Neuronal stem cell (in vitro differentiated cells): ENCODE results near the gene PAM16.

Experiments
- DNase-seq: peaks from one replicate; pipeline ENCODE4 v3.0.0-alpha.2; 2013; ENCODE audit warnings: low spot score
- H2AFZ ChIP-seq: one replicate; pipeline ENCODE4 v1.6.1; 2013; ENCODE audit warnings: mild to moderate bottlenecking, low read length, inconsistent platforms
- H2AK5ac ChIP-seq: 2 replicates; pipeline ENCODE4 v1.6.1; 2013; ENCODE audit warnings: low read depth, mild to moderate bottlenecking, inconsistent platforms, low read length, moderate library complexity, mixed read lengths
- H2BK120ac ChIP-seq: 2 replicates; pipeline ENCODE4 v1.6.1; 2013; ENCODE audit warnings: low read depth, mild to moderate bottlenecking, inconsistent platforms, low read length, moderate library complexity, mixed read lengths
- H2BK12ac ChIP-seq: one replicate; pipeline ENCODE4 v1.6.1; 2013; ENCODE audit warnings: low read length, inconsistent platforms
- H2BK15ac ChIP-seq: 2 replicates; pipeline ENCODE4 v1.6.1; 2013; ENCODE audit warnings: mild to moderate bottlenecking, low read length, inconsistent platforms, mixed read lengths
- H2BK5ac ChIP-seq: one replicate; pipeline ENCODE4 v1.6.1; 2013; ENCODE audit warnings: inconsistent platforms, mild to moderate bottlenecking, low read length, moderate library complexity
- H3K14ac ChIP-seq: one replicate; pipeline ENCODE4 v1.6.1; 2013; ENCODE audit warnings: low read length, inconsistent platforms
- H3K18ac ChIP-seq: 2 replicates; pipeline ENCODE4 v1.6.1; 2013; ENCODE audit warnings: low read length, inconsistent platforms
- H3K23ac ChIP-seq: 2 replicates; pipeline ENCODE4 v1.6.1; 2013; ENCODE audit warnings: low read depth, mild to moderate bottlenecking, mixed read lengths, low read length, inconsistent platforms; ENCODE audit not compliant: poor library complexity
- H3K27ac ChIP-seq: replicated peaks from 3 replicates; pipeline ENCODE4 v1.5.1; 2013; ENCODE audit warnings: low read length, inconsistent platforms
- H3K27me3 ChIP-seq, 3 experiments: 2 replicates each; pipeline ENCODE4 v1.6.1; 2013; ENCODE audit warnings: low read length in 3 of 3, mild to moderate bottlenecking in 2 of 3, inconsistent platforms in 1 of 3, low read depth in 1 of 3, mixed read lengths in 1 of 3, moderate library complexity in 1 of 3; ENCODE audit not compliant: control insufficient read depth in 3 of 3, insufficient read depth in 3 of 3
- H3K36me3 ChIP-seq, 2 donors: replicated peaks in 1 of 2; 2 replicates each; pipeline ENCODE4 v1.6.1; 2013; ENCODE audit warnings: low read length in 2 of 2; ENCODE audit not compliant: control insufficient read depth in 2 of 2, insufficient read depth in 2 of 2
- H3K4ac ChIP-seq: 2 replicates; pipeline ENCODE4 v1.6.1; 2013; ENCODE audit warnings: inconsistent platforms, mild to moderate bottlenecking, low read length, moderate library complexity
- H3K4me1 ChIP-seq, 2 donors: 1 replicate in 1 of 2; 2 replicates in 1 of 2; pipeline ENCODE4 v1.6.1; 2013; ENCODE audit warnings: low read length in 2 of 2, low read depth in 1 of 2; ENCODE audit not compliant: control insufficient read depth in 2 of 2, insufficient read depth in 1 of 2
- H3K4me2 ChIP-seq: one replicate; pipeline ENCODE4 v1.6.1; 2013; ENCODE audit warnings: mild to moderate bottlenecking, low read length, inconsistent platforms; ENCODE audit not compliant: insufficient read depth, poor library complexity, severe bottlenecking
- H3K4me3 ChIP-seq, 2 donors: 2 replicates each; pipeline ENCODE4 v1.5.1; 2013; ENCODE audit warnings: low read length in 2 of 2, mild to moderate bottlenecking in 2 of 2, inconsistent platforms in 1 of 2, moderate library complexity in 1 of 2
- H3K79me1 ChIP-seq: one replicate; pipeline ENCODE4 v1.6.1; 2013; ENCODE audit warnings: low read depth, mild to moderate bottlenecking, inconsistent platforms, low read length, moderate library complexity
- H3K9ac ChIP-seq: one replicate; pipeline ENCODE4 v1.6.1; 2013; ENCODE audit warnings: mild to moderate bottlenecking, low read depth, low read length, inconsistent platforms; ENCODE audit not compliant: poor library complexity
- H3K9me3 ChIP-seq, 2 donors: replicated peaks in 1 of 2; 2 replicates each; pipeline versions ENCODE3 to v1.6.1; 2013; ENCODE audit warnings: low read length in 2 of 2, mild to moderate bottlenecking in 2 of 2, inconsistent platforms in 1 of 2, low read depth in 1 of 2, mixed read lengths in 1 of 2, moderate library complexity in 1 of 2; ENCODE audit not compliant: control insufficient read depth in 2 of 2, insufficient read depth in 1 of 2
- H4K8ac ChIP-seq: one replicate; pipeline ENCODE4 v1.6.1; 2013; ENCODE audit warnings: low read depth, mild to moderate bottlenecking, inconsistent platforms, low read length, moderate library complexity
- H4K91ac ChIP-seq: one replicate; pipeline ENCODE4 v1.6.1; 2013; ENCODE audit warnings: low read length, low read depth, mild to moderate bottlenecking, inconsistent platforms; ENCODE audit not compliant: poor library complexity
- WGBS, 2 donors: extraction: QIAGEN DNeasy Blood & Tissue Kit; methylation state at CpG; one replicate each; pipeline ENCODE4 v1.1.7; 2013; ENCODE audit warnings: missing lambda C conversion rate in 2 of 2, mixed read lengths in 1 of 2; ENCODE audit not compliant: insufficient read length in 2 of 2, insufficient replicate concordance in 1 of 2; ENCODE audit errors: extremely low coverage in 2 of 2; 5-methylcytosine and 5-hydroxymethylcytosine counted together

PAM16 gene

GRCh38 chr16:4306470-4307214 is 44.5 kb downstream of the PAM16 start:
- Histone ChIP-seq H3K27ac (no peak overlapping the region), H3K18ac (no peak overlapping the region), H4K91ac (no peak overlapping the region), H3K4me3 (peak overlapping the region; percentile 45 to 86), H3K23ac (no peak overlapping the region), H4K8ac (no peak overlapping the region), H3K79me1 (no peaks in the 10 kb centered on the region), H2BK120ac (no peak overlapping the region), H3K4ac (no peak overlapping the region), H3K14ac (no peak overlapping the region), H2BK15ac (no peak overlapping the region), H2BK12ac (no peak overlapping the region), H3K4me2 (peak overlapping the region; percentile 38), H3K4me1 (peaks cover 14 to 24% of the 10 kb centered on the region in 2 donors), H3K9ac (peak overlapping the region; percentile 53), H3K27me3 (no peaks in the 10 kb centered on the region), H2AK5ac (peak overlapping the region; percentile 7), H2BK5ac (peak overlapping the region; percentile 30), H2AFZ (peak overlapping the region; percentile 89), H3K9me3 (no peaks in the 10 kb centered on the region), H3K36me3 (no peaks in the 10 kb centered on the region)
- WGBS, 2 donors, result no CpG with 5 or more reads among the region's 16 CpGs
- no peak for DNase-seq

GRCh38 chr16:4303973-4304372 is 47.1 kb downstream of the PAM16 start:
- Histone ChIP-seq H3K9me3 (no peaks in the 10 kb centered on the region), H4K8ac (no peak overlapping the region), H2BK15ac (no peak overlapping the region), H3K36me3 (no peaks in the 10 kb centered on the region), H3K4me3 (no peak overlapping the region), H3K79me1 (no peaks in the 10 kb centered on the region), H2BK12ac (no peak overlapping the region), H3K14ac (no peak overlapping the region), H3K4ac (no peak overlapping the region), H2BK5ac (no peak overlapping the region), H3K27me3 (no peaks in the 10 kb centered on the region), H3K18ac (no peak overlapping the region), H3K4me2 (no peak overlapping the region), H3K9ac (peak overlapping the region; percentile 80), H3K27ac (no peak overlapping the region), H2AK5ac (no peak overlapping the region), H3K23ac (no peak overlapping the region), H3K4me1 (peaks cover 11 to 27% of the 10 kb centered on the region in 2 donors), H2AFZ (peak overlapping the region; percentile 76), H2BK120ac (no peak overlapping the region), H4K91ac (no peak overlapping the region)
- WGBS, 2 donors, result no CpG with 5 or more reads among the region's 13 CpGs
- DNase-seq, result no peak

- WGBS, 2 donors, result no CpG with 5 or more reads among the region's 6 CpGs
- H3K4me1 ChIP-seq, result peaks cover 15 to 27% of the 10 kb centered on the region in 2 donors
- H3K27me3 ChIP-seq, result no peaks in the 10 kb centered on the region
Observed at GRCh38 chr16:4301968-4302367, 49.2 kb downstream of the PAM16 start.

GRCh38 chr16:4301177-4301576 is 49.9 kb downstream of the PAM16 start:
- Histone ChIP-seq H4K8ac (no peak overlapping the region), H2AK5ac (no peak overlapping the region), H3K4ac (no peak overlapping the region), H2BK5ac (no peak overlapping the region), H3K9ac (no peak overlapping the region), H3K4me3 (no peak overlapping the region), H2AFZ (no peak overlapping the region), H3K79me1 (no peaks in the 10 kb centered on the region), H2BK15ac (no peak overlapping the region), H3K14ac (no peak overlapping the region), H3K18ac (no peak overlapping the region), H3K4me2 (no peak overlapping the region), H3K36me3 (no peaks in the 10 kb centered on the region), H2BK12ac (no peak overlapping the region), H4K91ac (no peak overlapping the region), H3K9me3 (no peaks in the 10 kb centered on the region), H3K23ac (no peak overlapping the region), H2BK120ac (no peak overlapping the region), H3K27ac (no peak overlapping the region), H3K4me1 (peaks cover 9 to 20% of the 10 kb centered on the region in 2 donors), H3K27me3 (no peaks in the 10 kb centered on the region)
- no CpG with 5 or more reads among the region's 4 CpGs for WGBS, 2 donors
- DNase-seq, result no peak

More at GRCh38 chr16:4301968-4302367, 49.2 kb downstream of the PAM16 start:
- Histone ChIP-seq H3K9ac (no peak overlapping the region), H3K18ac (no peak overlapping the region), H3K4me3 (no peak overlapping the region), H3K23ac (no peak overlapping the region), H2BK120ac (no peak overlapping the region), H3K9me3 (no peaks in the 10 kb centered on the region), H3K79me1 (no peaks in the 10 kb centered on the region), H4K91ac (no peak overlapping the region), H3K36me3 (no peaks in the 10 kb centered on the region), H2BK5ac (no peak overlapping the region), H3K4ac (no peak overlapping the region), H2BK12ac (no peak overlapping the region), H2AK5ac (no peak overlapping the region), H3K4me2 (no peak overlapping the region), H3K27ac (no peak overlapping the region), H3K14ac (no peak overlapping the region), H4K8ac (no peak overlapping the region), H2BK15ac (no peak overlapping the region), H2AFZ (no peak overlapping the region)
- DNase-seq, result no peak
